T-cell (primary cell): ENCODE measurements around the gene PPP1R8. TPM values are rescaled to one million over a fixed set of nuclear protein-coding genes. Genes with fewer than 3 reads are reported as not detected.
"Not testable (repeated sequence)": the region's sequence is repeated elsewhere in the genome, so short reads cannot be mapped to it uniquely, and the experiment has no call there.

Experiments
- ATAC-seq, 4 experiments: fragments of 200-7000 bp in 3 of 4; fragments of 150-1000 bp in 1 of 4; cut with Tn5 transposase; replicated peaks in 1 of 4; 1 replicate in 3 of 4; 2 replicates in 1 of 4; pipeline ENCODE4 v1.10.0; 2021; ENCODE audit warnings: moderate library complexity in 3 of 4, mild to moderate bottlenecking in 2 of 4, moderate number of reproducible peaks in 1 of 4
- CTCF ChIA-PET, 2 donors: fragments of 300-600 bp; sonication (Branson Sonifier 250); formaldehyde crosslinking; loops; one replicate each; lab custom pipeline; 2022; ENCODE audit warnings: antibody characterized with exemption in 2 of 2; lab: Charles Lee
- POLR2A ChIA-PET, 2 donors: fragments of 300-600 bp; sonication (Branson Sonifier 250); formaldehyde crosslinking; loops; one replicate each; lab custom pipeline; 2022; ENCODE audit warnings: antibody characterized with exemption in 2 of 2; lab: Charles Lee
- DNase-seq, 35 experiments: peaks; one replicate each; pipeline versions ENCODE4 v3.0.0 to v3.0.0-alpha.2; 2013 to 2023
- H3K27ac ChIP-seq: one replicate; pipeline ENCODE4 v1.5.1; 2013; ENCODE audit warnings: low read length
- H3K27me3 ChIP-seq, 2 experiments: replicated peaks in 1 of 2; 1 replicate in 1 of 2; 2 replicates in 1 of 2; pipeline versions ENCODE4 v1.6.1 to v1.7.0; 2013; ENCODE audit warnings: low read length in 1 of 2, mixed read lengths in 1 of 2; ENCODE audit not compliant: control insufficient read depth in 2 of 2, insufficient read depth in 2 of 2; ENCODE audit errors: extremely low read depth in 1 of 2
- H3K36me3 ChIP-seq, 2 donors: 1 replicate in 1 of 2; 2 replicates in 1 of 2; pipeline versions ENCODE4 v1.6.1 to v1.7.0; 2013; ENCODE audit warnings: low read length in 1 of 2; ENCODE audit not compliant: control insufficient read depth in 2 of 2, insufficient read depth in 1 of 2; ENCODE audit errors: extremely low read depth in 1 of 2
- H3K4me1 ChIP-seq, 2 experiments: 1 replicate in 1 of 2; 2 replicates in 1 of 2; pipeline versions ENCODE4 v1.6.1 to v1.7.0; 2013; ENCODE audit warnings: low read length in 2 of 2, mixed read lengths in 1 of 2; ENCODE audit not compliant: insufficient read depth in 2 of 2, control insufficient read depth in 1 of 2; ENCODE audit errors: extremely low read depth in 1 of 2
- H3K4me3 ChIP-seq, 2 donors: 1 replicate in 1 of 2; 2 replicates in 1 of 2; pipeline versions ENCODE4 v1.5.1 to v1.7.0; 2013; ENCODE audit warnings: mild to moderate bottlenecking in 2 of 2, low read length in 1 of 2, moderate library complexity in 1 of 2; ENCODE audit not compliant: control insufficient read depth in 1 of 2; ENCODE audit errors: extremely low read depth in 1 of 2
- H3K9me3 ChIP-seq: 2 replicates; pipeline ENCODE4 v1.7.0; 2013
- H3K27ac Mint-ChIP-seq, 2 donors: one replicate each; pipeline ENCODE4 v1.8.0; 2020 to 2021; ENCODE audit warnings: mild to moderate bottlenecking in 2 of 2, mixed read lengths in 2 of 2
- H3K27me3 Mint-ChIP-seq, 2 donors: one replicate each; pipeline ENCODE4 v1.8.0; 2021 to 2022; ENCODE audit warnings: mixed read lengths in 2 of 2
- H3K36me3 Mint-ChIP-seq: one replicate; pipeline ENCODE4 v1.8.0; 2021; ENCODE audit warnings: mixed read lengths
- H3K4me1 Mint-ChIP-seq, 3 donors: one replicate each; pipeline ENCODE4 v1.8.0; 2020 to 2022; ENCODE audit warnings: mixed read lengths in 3 of 3, mild to moderate bottlenecking in 1 of 3
- H3K4me3 Mint-ChIP-seq, 3 donors: one replicate each; pipeline ENCODE4 v1.8.0; 2020 to 2022; ENCODE audit warnings: mild to moderate bottlenecking in 3 of 3, mixed read lengths in 3 of 3, moderate library complexity in 3 of 3
- H3K9me3 Mint-ChIP-seq, 3 donors: one replicate each; pipeline ENCODE4 v1.8.0; 2020 to 2022; ENCODE audit warnings: mixed read lengths in 3 of 3
- WGBS: methylation state at CpG from one replicate; pipeline ENCODE4 v1.1.5; 2013; ENCODE audit warnings: missing lambda C conversion rate; ENCODE audit not compliant: insufficient coverage; 5-methylcytosine and 5-hydroxymethylcytosine counted together
- total RNA-seq, 35 experiments: library from RNA in 6 of 35; stranded (reverse) in 6 of 35; fragments of 120-200 nt in 1 of 35; gene quantifications; one replicate each; pipeline versions ENCODE4 v1.2.1 to v1.2.4 and lab custom pipeline; 2013 to 2026

PPP1R8 gene
- total RNA-seq, 5 donors from 2014 or later (not counting 1 experiment from before 2014, with no cell fraction given), result 20.5 to 48.1 (median 40.5) TPM

DNA sequence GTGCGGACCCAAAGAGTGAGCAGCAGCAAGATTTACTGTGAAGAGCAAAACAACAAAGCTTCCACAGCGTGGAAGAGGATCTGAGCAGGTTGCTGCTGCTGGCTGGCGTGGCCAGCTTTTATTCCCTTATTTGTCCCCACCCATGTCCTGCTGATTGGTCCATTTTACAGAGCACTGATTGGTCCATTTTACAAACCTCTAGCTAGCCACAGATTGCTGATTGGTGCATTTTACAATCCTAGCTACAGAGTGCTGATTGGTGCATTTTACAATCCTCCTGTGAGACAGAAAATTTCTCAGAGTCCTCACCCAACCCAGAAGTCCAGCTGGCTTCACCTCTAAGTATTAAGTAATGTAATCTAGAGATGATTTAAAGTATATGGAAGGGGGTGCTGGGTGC lies 40.3 kb upstream of the PPP1R8 start:
- H3K4me3 ChIP-seq, POLR2A ChIA-PET, H3K9me3 ChIP-seq, H3K27me3 ChIP-seq, ATAC-seq, H3K9me3 Mint-ChIP-seq, CTCF ChIA-PET, DNase-seq, H3K4me1 ChIP-seq, H3K27ac ChIP-seq, H3K27ac Mint-ChIP-seq, H3K4me3 Mint-ChIP-seq, H3K27me3 Mint-ChIP-seq: not testable (repeated sequence)
- Mint-ChIP-seq H3K4me1 (peaks cover 13 to 14% (median 14%) of the 10 kb centered on the region in 3 donors), H3K36me3 (peaks cover 45% of the 10 kb centered on the region)
- peaks cover 5 to 48% of the 10 kb centered on the region in 2 donors for H3K36me3 ChIP-seq
- WGBS, result 95% methylated on average over 3 of the region's 3 CpGs

DNA sequence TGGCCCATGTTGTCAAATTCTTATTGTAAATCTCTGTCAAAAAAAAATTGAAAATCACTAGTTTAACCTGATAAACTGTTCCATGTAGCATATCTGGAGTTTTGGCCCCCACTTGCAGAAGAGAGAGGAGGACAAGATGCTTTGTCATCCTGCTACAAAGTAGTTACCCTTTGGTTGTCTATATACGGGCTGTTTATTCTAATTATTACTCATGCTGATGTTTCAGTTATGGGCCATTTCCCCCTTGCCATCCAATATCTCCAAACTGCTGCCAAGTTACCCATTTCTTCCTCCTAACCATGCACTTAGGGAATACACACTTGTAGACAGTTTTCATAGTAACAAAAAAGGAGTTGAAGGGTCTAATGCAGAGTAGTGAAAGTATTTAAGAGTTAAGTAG lies 35.0 kb upstream of the PPP1R8 start:
- H3K36me3 ChIP-seq, result peaks cover 0 to 64% of the 10 kb centered on the region in 2 donors
- H3K27ac Mint-ChIP-seq, result no peak overlapping the region
- H3K27me3 Mint-ChIP-seq, result no peaks in the 10 kb centered on the region
- ATAC-seq, result no peak
- H3K27me3 ChIP-seq, result no peaks in the 10 kb centered on the region
- H3K36me3 Mint-ChIP-seq, result peaks cover 50% of the 10 kb centered on the region
- no peaks in the 10 kb centered on the region for H3K9me3 Mint-ChIP-seq
- DNase-seq, result no peak
- POLR2A ChIA-PET, result no interaction called here
- H3K27ac ChIP-seq, result no peak overlapping the region
- no peaks in the 10 kb centered on the region for H3K4me1 ChIP-seq
- WGBS, result no CpG with 5 or more reads among the region's 1 CpG
- no peaks in the 10 kb centered on the region for H3K9me3 ChIP-seq
- no peaks in the 10 kb centered on the region for H3K4me1 Mint-ChIP-seq
- no peak overlapping the region for H3K4me3 ChIP-seq
- no peak overlapping the region for H3K4me3 Mint-ChIP-seq
- CTCF ChIA-PET, result no interaction called here

DNA sequence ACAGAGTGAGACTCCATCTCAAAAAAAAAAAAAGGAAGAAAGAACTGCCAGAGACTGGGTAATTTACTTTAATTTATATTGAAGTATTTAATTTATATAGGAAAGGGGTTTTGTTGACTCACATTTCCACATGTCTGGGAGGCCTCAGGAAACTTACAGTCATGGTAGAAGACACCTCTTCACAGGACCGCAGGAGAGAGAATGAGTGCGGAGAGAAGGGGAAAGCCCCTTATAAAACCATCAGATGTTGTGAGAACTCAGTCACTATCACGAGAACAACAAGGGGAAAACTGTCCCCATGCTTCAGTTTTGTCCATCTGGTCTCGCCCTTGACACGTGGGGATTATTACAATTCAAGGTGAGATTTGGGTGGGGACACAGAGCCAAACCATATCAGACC lies 25.8 kb upstream of the PPP1R8 start:
- Histone ChIP-seq H3K36me3 (peaks cover 6 to 34% of the 10 kb centered on the region in 2 donors), H3K4me3 (no peak overlapping the region), H3K9me3 (no peaks in the 10 kb centered on the region), H3K4me1 (no peaks in the 10 kb centered on the region), H3K27ac (no peak overlapping the region), H3K27me3 (no peaks in the 10 kb centered on the region)
- ATAC-seq (no peak), DNase-seq (no peak)
- no peak overlapping the region for H3K27ac Mint-ChIP-seq
- ChIA-PET POLR2A (interaction anchor here in 1 of 2 donors (0.7 kb wide), 1 partner anchor 272 kb away, joined by 3 read pairs; no protein-coding TSS in a partner anchor), CTCF (no interaction called here)
- H3K4me3 Mint-ChIP-seq, result no peak overlapping the region
- peaks cover 34% of the 10 kb centered on the region for H3K36me3 Mint-ChIP-seq
- no peaks in the 10 kb centered on the region for H3K4me1 Mint-ChIP-seq
- H3K9me3 Mint-ChIP-seq, result no peaks in the 10 kb centered on the region
- WGBS, result 90% methylated on average over 2 of the region's 5 CpGs
- H3K27me3 Mint-ChIP-seq, result no peaks in the 10 kb centered on the region

DNA sequence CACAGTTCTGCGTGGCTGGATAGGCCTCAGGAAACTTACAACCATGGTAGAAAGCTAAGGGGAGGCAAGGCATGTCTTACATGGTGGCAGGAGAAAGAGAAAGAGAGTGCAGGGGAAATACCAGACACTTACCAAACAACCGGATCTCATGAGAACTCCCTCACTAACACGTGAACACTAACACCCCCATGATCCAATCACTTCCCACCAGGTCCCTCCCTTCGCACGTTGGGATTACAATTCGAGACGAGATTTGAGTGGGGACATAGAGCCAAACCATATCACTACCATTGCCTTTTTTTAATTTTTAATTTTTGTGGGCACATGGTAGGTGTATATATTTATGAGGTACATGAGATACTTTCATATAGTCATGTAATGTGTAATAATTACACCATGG lies 23.8 kb upstream of the PPP1R8 start:
- CTCF ChIA-PET, result no interaction called here
- H3K27ac Mint-ChIP-seq, result no peak overlapping the region
- H3K9me3 ChIP-seq, result no peaks in the 10 kb centered on the region
- H3K36me3 Mint-ChIP-seq, result peaks cover 32% of the 10 kb centered on the region
- no peaks in the 10 kb centered on the region for H3K27me3 ChIP-seq
- H3K4me3 Mint-ChIP-seq, result no peak overlapping the region
- no peaks in the 10 kb centered on the region for H3K27me3 Mint-ChIP-seq
- H3K27ac ChIP-seq, result no peak overlapping the region
- ATAC-seq (no peak), DNase-seq (no peak)
- POLR2A ChIA-PET, result interaction anchor here (0.5 to 0.6 kb wide), 3 partner anchors 384 to 612 kb away, joined by 3 to 9 read pairs (median 5); no protein-coding TSS in a partner anchor
- no peaks in the 10 kb centered on the region for H3K4me1 Mint-ChIP-seq
- H3K4me3 ChIP-seq, result no peak overlapping the region
- no peaks in the 10 kb centered on the region for H3K9me3 Mint-ChIP-seq
- no peaks in the 10 kb centered on the region for H3K4me1 ChIP-seq
- WGBS, result no CpG with 5 or more reads among the region's 7 CpGs
- H3K36me3 ChIP-seq, result peaks cover 5 to 18% of the 10 kb centered on the region in 2 donors

DNA sequence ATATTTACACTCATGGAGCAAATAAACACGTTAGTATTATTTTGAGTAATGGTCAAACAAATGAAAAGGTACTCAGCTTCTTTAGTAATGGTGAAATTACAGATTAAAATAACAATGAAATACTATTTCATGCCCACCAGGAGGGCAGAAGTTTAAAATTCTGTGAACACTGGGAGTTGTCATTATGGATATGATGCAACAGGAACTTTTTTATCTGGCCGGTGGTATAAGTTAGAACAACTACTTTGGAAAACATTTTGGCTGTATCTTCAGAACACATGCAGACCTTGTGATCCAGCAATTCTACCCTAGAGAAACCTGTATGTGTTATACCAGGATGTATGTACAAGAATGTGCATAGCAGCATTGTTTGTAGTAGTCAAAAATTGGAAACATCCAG lies 23.2 kb upstream of the PPP1R8 start:
- CTCF ChIA-PET, result no interaction called here
- Histone ChIP-seq H3K27ac (no peak overlapping the region), H3K36me3 (peaks cover 3 to 17% of the 10 kb centered on the region in 2 donors), H3K9me3 (no peaks in the 10 kb centered on the region), H3K27me3 (no peaks in the 10 kb centered on the region), H3K4me1 (no peaks in the 10 kb centered on the region), H3K4me3 (no peak overlapping the region)
- Mint-ChIP-seq H3K27me3 (no peaks in the 10 kb centered on the region), H3K4me3 (no peak overlapping the region), H3K27ac (no peak overlapping the region), H3K9me3 (no peaks in the 10 kb centered on the region), H3K36me3 (peaks cover 33% of the 10 kb centered on the region), H3K4me1 (no peaks in the 10 kb centered on the region)
- no peak for DNase-seq
- no peak for ATAC-seq
- WGBS, result no CpG with 5 or more reads among the region's 2 CpGs
- POLR2A ChIA-PET, result interaction anchor here in 1 of 2 donors (0.6 kb wide), 1 partner anchor 786 kb away, joined by 3 read pairs; no protein-coding TSS in a partner anchor

DNA sequence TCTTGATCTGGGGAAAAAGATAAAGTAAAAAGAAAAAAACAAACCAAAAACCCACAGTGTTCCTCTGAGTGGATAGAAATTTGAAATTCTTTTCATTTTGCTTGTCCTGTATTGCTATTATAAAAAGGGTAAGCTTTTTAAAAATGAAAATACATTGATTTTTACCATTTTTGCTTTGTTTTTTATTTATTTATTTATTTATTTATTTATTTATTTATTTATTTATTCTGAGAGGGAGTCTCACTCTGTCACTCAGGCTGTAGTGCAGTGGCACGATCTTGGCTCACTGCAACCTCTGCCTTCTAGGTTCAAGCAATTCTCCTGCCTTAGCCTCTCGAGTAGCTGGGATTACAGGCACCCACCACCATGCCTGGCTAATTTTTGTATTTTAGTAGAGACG lies 22.5 kb upstream of the PPP1R8 start:
- DNase-seq, H3K9me3 Mint-ChIP-seq, H3K27me3 Mint-ChIP-seq, H3K27ac ChIP-seq, H3K27me3 ChIP-seq, H3K27ac Mint-ChIP-seq, H3K9me3 ChIP-seq, H3K4me3 Mint-ChIP-seq, ATAC-seq, H3K4me1 ChIP-seq, H3K4me1 Mint-ChIP-seq, H3K4me3 ChIP-seq: not testable (repeated sequence)
- POLR2A ChIA-PET, result interaction anchor here in 1 of 2 donors (0.6 kb wide), 1 partner anchor 787 kb away, joined by 3 read pairs; no protein-coding TSS in a partner anchor
- CTCF ChIA-PET, result interaction anchor here in 1 of 2 donors (1.4 kb wide), 1 partner anchor 36 kb away, joined by 6 read pairs; the partner anchor contains the start of gene STX12
- 100% methylated on average over 1 of the region's 3 CpGs for WGBS
- H3K36me3 Mint-ChIP-seq, result peaks cover 33% of the 10 kb centered on the region
- peaks cover 3 to 22% of the 10 kb centered on the region in 2 donors for H3K36me3 ChIP-seq
